ENCODE measurements around the gene PTPRD.
"Not testable (repeated sequence)": the region's sequence is repeated elsewhere in the genome, so short reads cannot be mapped to it uniquely, and the experiment has no call there.

The PTPRD gene

DNA sequence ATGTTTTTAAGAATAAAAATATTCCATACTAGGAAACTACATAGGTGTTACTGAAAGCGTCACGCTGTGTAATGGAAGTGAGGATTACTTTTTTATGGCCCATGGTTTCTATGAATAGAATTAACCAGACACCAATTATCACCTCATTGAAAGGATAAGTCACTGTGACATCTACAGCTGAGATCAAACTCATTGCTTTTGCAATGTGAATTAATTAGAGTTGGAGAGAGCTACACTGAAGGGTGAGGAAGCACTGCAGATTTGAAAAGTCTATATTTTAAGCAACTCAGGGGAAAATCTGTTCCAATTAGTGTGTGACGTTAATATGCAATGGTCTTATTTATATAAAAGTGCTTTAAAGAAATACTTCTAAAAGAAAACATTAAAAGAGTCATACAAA is 1513.2 kb downstream of the PTPRD start:
- TF ChIP-seq, protein P1, sequence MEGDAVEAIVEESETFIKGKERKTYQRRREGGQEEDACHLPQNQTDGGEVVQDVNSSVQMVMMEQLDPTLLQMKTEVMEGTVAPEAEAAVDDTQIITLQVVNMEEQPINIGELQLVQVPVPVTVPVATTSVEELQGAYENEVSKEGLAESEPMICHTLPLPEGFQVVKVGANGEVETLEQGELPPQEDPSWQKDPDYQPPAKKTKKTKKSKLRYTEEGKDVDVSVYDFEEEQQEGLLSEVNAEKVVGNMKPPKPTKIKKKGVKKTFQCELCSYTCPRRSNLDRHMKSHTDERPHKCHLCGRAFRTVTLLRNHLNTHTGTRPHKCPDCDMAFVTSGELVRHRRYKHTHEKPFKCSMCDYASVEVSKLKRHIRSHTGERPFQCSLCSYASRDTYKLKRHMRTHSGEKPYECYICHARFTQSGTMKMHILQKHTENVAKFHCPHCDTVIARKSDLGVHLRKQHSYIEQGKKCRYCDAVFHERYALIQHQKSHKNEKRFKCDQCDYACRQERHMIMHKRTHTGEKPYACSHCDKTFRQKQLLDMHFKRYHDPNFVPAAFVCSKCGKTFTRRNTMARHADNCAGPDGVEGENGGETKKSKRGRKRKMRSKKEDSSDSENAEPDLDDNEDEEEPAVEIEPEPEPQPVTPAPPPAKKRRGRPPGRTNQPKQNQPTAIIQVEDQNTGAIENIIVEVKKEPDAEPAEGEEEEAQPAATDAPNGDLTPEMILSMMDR (IDR thresholded peaks at IDR 0.05; ENCODE audit: low read depth, low read length, missing control alignments) = no peak
- no peak for DNase-seq (ENCODE audit: extremely low read depth, low read depth)
- H3K4me3 ChIP-seq (replicated peaks; ENCODE audit: low read depth, low read length) = no peak overlapping the region

DNA sequence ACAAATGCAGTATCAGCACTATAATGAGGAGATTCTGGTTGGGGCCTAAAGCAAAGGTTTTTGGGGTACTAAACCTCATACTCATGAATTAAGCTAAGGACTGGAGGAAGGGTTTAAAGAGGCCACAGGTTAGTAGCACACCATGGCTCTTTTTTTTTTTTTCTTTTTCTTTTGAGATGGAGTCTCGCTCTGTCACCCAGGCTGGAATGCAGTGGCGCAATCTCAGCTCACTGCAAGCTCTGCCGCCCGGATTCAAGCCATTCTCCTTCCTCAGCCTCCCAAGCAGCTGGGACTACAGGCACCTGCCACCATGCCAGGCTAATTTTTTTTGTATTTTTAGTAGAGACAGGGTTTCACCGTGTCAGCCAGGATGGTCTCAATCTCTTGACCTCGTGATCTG is 1515.5 kb downstream of the PTPRD start:
- DNase-seq (ENCODE audit: extremely low read depth, low read depth); H3K4me3 ChIP-seq (replicated peaks; ENCODE audit: low read depth, low read length): not testable (repeated sequence)

DNA sequence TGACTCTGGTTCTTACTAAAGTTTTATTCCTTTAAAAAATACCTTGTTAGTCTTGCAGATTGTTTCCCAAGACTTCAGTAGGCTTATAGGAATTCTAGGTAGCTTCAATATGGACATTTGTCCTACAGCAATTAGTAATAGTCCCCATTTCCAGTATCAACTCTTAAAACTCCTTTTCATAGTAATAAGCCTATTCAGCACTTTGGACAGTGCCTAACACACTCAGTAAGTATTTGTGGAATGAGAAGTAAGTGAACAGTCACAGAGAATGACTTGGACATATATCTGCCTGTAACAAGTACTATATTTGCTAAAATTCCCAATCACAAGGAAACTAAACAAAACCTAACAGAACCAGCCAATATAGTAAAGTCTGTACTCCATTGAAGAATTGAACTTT is 1521.4 kb downstream of the PTPRD start:
- no peak for DNase-seq (ENCODE audit: extremely low read depth, low read depth)
- TF ChIP-seq, protein P1 (IDR thresholded peaks at IDR 0.05; ENCODE audit: low read depth, low read length, missing control alignments) = no peak
- H3K4me3 ChIP-seq (replicated peaks; ENCODE audit: low read depth, low read length) = no peak overlapping the region

DNA sequence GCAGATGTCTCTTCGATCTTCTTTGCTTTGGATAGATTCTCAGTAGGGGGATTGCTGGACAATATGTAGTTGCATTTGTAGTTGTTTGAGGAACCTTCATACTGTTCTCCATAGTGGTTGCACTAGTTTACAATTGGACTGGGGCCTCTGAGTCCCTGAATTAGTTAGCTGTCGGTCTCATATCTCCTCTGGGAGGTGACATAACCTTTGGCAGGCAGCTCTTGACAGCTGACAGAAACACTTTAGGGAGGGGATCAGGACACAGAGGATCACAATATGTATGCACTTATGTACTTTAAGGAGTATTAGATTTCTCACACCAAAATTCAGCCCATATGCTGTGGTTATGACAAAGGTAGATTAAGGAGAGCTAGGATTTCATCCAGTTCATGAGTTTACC is 1533.3 kb downstream of the PTPRD start:
- TF ChIP-seq, protein P1 (IDR thresholded peaks at IDR 0.05; ENCODE audit: low read depth, low read length, missing control alignments) = no peak
- H3K4me3 ChIP-seq (replicated peaks; ENCODE audit: low read depth, low read length) = no peak overlapping the region
- no peak for DNase-seq (ENCODE audit: extremely low read depth, low read depth)

DNA sequence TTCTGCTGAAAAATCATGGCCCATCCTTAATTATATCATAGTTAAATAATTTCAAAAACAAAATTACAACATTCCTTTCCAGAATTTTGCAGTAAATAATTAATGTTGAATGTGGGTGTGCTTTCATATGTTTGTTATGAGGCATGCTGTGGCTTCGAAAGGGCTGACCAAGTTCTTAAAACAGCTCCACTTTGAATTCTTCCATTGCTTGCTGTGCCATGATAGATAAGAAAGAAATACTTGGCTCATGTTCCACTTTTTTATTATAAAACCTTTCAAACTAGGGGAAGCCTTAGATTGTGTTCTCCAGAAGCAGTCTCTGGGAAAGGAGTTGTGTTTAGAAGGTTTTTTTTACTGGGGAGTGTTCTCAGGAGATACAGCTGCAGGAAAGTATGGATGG is 1534.5 kb downstream of the PTPRD start:
- TF ChIP-seq, protein P1 (IDR thresholded peaks at IDR 0.05; ENCODE audit: low read depth, low read length, missing control alignments) = no peak
- no peak overlapping the region for H3K4me3 ChIP-seq (replicated peaks; ENCODE audit: low read depth, low read length)
- DNase-seq (ENCODE audit: extremely low read depth, low read depth) = no peak

DNA sequence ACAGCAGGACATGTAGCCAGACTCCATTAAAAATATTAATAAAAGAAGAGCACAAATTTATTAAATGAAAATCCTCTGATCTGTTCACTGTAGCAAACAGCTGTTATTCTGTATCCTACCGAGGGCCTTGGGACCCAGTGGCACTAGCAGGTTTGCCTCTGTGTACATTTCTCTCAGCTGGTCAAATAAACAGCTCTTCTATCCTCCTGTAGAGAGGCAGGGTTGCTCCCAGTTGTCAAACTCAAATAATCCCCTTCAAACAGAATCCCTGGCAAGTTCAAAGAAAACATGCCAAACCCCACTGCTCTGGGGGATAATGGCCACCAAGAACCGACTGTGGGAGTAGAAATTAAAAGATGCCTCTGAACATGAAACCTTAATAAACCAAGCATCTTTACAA is 1551.2 kb downstream of the PTPRD start:
- no peak for DNase-seq (ENCODE audit: extremely low read depth, low read depth)
- no peak overlapping the region for H3K4me3 ChIP-seq (replicated peaks; ENCODE audit: low read depth, low read length)
- TF ChIP-seq, protein P1 (IDR thresholded peaks at IDR 0.05; ENCODE audit: low read depth, low read length, missing control alignments) = no peak

DNA sequence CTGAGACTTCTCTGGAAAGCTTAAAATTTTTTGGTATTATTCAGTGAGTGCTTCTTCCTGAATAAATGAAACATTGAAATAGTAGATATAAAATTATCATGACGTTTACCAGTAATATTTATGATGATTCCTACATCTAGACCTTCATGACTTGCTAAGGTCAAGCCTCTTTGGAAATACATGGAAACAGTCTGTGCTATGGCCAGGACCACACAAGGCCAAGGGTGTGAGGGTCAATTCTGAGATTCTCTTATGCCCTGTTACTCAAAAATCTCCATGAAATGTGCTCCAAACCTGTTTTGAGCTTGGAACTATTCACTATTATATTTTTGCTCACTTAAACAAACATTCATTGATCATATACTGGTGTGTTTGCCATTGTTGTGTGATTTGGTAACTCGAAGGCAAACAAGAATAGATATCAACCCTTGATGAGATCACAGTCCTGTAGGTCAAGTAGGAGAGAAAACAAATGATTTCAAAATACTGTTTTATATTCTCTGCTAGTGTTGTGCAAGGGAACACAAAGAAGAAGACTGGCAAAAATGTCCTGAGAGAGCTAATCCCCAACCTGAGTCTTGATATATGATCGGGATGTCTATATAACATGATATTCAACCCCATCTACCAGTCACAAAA is 1558.3 kb downstream of the PTPRD start:
- no peak for DNase-seq (ENCODE audit: extremely low read depth, low read depth)
- H3K4me3 ChIP-seq (replicated peaks; ENCODE audit: low read depth, low read length) = no peak overlapping the region
- TF ChIP-seq, protein P1 (IDR thresholded peaks at IDR 0.05; ENCODE audit: low read depth, low read length, missing control alignments) = no peak
